ENCODE measurements around the gene MT1A.
A peak's percentile ranks its signal among the peaks of the same experiment; 100 is the strongest.

The MT1A gene

DNA sequence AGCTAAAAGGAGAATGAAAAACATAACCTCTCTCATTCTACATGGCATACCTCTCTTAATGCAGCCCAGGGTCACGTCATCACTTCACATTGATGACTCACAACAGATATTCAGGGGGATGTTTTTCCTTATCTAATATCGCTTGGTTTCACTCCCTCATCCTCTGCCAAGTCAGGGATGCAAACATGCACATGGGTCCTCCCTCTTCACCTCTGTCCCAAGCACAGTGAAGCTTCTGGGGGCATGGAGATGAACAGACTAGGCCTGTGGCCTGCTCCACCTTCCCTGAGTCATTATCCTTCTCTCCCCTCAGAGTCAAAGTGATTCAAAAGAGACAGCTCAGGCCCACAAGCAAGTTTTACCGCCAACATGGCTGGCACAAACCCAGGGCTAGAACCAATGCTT lies 32.4 kb upstream of the MT1A start:
- no peak overlapping the region for H3K4me3 Mint-ChIP-seq
- TF ChIP-seq, protein P1, sequence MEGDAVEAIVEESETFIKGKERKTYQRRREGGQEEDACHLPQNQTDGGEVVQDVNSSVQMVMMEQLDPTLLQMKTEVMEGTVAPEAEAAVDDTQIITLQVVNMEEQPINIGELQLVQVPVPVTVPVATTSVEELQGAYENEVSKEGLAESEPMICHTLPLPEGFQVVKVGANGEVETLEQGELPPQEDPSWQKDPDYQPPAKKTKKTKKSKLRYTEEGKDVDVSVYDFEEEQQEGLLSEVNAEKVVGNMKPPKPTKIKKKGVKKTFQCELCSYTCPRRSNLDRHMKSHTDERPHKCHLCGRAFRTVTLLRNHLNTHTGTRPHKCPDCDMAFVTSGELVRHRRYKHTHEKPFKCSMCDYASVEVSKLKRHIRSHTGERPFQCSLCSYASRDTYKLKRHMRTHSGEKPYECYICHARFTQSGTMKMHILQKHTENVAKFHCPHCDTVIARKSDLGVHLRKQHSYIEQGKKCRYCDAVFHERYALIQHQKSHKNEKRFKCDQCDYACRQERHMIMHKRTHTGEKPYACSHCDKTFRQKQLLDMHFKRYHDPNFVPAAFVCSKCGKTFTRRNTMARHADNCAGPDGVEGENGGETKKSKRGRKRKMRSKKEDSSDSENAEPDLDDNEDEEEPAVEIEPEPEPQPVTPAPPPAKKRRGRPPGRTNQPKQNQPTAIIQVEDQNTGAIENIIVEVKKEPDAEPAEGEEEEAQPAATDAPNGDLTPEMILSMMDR (IDR thresholded peaks at IDR 0.05) = no peak
- no peaks in the 10 kb centered on the region for H3K36me3 Mint-ChIP-seq (ENCODE audit: low read depth)
- peaks cover 63% of the 10 kb centered on the region for H3K27me3 Mint-ChIP-seq (ENCODE audit: low read depth, poor library complexity)
- peaks cover 57% of the 10 kb centered on the region for H3K4me1 Mint-ChIP-seq
- DNase-seq = no peak
- H3K27ac Mint-ChIP-seq = no peak overlapping the region
- H3K9me3 Mint-ChIP-seq = no peaks in the 10 kb centered on the region

DNA sequence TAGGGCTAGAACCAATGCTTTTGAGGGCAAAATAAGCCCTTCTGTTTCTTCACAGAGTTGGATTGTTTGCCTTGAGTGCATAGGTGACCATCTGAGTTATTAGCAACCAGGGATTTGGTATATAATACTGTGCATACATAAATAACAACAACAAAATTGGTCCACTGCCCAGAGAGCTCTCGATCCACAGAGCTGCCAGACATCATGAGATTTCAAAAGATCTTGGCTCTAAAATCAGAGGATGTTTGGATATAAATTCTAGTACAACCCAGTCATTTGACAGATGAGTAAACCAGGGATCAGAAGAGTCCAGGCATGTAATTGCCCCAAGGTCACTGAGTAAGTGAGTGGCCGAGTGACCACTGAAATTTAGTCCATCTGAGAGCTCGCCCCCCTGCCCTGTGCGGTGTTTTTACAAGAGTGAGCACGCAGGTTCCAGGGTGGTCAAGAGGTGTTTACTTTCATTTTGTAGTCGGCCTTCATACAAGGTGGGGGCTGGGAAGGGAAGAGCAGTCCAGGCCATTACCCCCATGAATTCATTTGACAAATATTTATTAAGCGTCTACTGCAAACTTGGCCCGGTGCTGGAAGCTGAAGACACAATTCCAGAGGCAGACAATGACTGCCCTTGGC lies 31.9 kb upstream of the MT1A start:
- no peaks in the 10 kb centered on the region for H3K9me3 Mint-ChIP-seq

DNA sequence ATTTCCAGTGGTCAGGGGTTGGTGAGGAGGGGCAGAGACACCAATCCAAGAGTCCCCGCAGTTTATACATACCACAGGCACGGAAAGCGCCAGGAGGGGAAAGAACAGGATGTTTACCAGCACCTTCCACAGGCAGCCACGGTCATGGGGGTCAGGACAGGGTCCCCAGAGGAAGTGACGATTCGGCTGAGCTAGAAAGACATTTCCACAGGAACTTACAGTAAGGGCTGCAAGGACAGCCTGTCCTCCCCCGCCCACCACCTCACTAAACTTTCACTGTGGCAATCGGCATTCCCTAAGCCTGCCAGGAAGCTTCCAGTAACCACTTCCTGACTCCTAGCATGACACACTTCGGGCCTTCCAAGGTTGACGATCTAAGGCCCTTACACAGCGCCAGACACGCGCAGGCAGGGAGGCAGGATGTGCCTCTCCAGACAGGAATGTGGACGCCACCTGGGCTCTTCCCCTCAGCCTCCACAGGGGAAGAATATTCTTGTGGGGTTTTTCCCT lies 31.3 kb upstream of the MT1A start:
- H3K27ac Mint-ChIP-seq = peak overlapping the region; percentile 81
- peaks cover 57% of the 10 kb centered on the region for H3K27me3 Mint-ChIP-seq (ENCODE audit: low read depth, poor library complexity)
- TF ChIP-seq, protein P1 (IDR thresholded peaks at IDR 0.05) = no peak
- H3K9me3 Mint-ChIP-seq = no peaks in the 10 kb centered on the region
- peaks cover 63% of the 10 kb centered on the region for H3K4me1 Mint-ChIP-seq
- peak overlapping the region; percentile 11 for H3K4me3 Mint-ChIP-seq
- no peak for DNase-seq
- no peaks in the 10 kb centered on the region for H3K36me3 Mint-ChIP-seq (ENCODE audit: low read depth)

More for the DNA sequence above, 31.9 kb upstream of the MT1A start:
- no peak for DNase-seq
- TF ChIP-seq, protein P1 (IDR thresholded peaks at IDR 0.05) = no peak
- no peaks in the 10 kb centered on the region for H3K36me3 Mint-ChIP-seq (ENCODE audit: low read depth)
- H3K4me1 Mint-ChIP-seq = peaks cover 62% of the 10 kb centered on the region
- peak overlapping the region; percentile 81 for H3K27ac Mint-ChIP-seq
- H3K4me3 Mint-ChIP-seq = peak overlapping the region; percentile 11
- peaks cover 61% of the 10 kb centered on the region for H3K27me3 Mint-ChIP-seq (ENCODE audit: low read depth, poor library complexity)

- peaks cover 63% of the 10 kb centered on the region for H3K4me1 Mint-ChIP-seq
- H3K27ac Mint-ChIP-seq = peak overlapping the region; percentile 84
- DNase-seq = no peak
- H3K27me3 Mint-ChIP-seq (ENCODE audit: low read depth, poor library complexity) = peaks cover 57% of the 10 kb centered on the region
- H3K9me3 Mint-ChIP-seq = no peaks in the 10 kb centered on the region
- H3K36me3 Mint-ChIP-seq (ENCODE audit: low read depth) = no peaks in the 10 kb centered on the region
- TF ChIP-seq, protein P1 (IDR thresholded peaks at IDR 0.05) = no peak
- H3K4me3 Mint-ChIP-seq = peak overlapping the region; percentile 59
These were observed 30.8 kb upstream of the MT1A start for GRCh38 chr16:56607675-56608042.

DNA sequence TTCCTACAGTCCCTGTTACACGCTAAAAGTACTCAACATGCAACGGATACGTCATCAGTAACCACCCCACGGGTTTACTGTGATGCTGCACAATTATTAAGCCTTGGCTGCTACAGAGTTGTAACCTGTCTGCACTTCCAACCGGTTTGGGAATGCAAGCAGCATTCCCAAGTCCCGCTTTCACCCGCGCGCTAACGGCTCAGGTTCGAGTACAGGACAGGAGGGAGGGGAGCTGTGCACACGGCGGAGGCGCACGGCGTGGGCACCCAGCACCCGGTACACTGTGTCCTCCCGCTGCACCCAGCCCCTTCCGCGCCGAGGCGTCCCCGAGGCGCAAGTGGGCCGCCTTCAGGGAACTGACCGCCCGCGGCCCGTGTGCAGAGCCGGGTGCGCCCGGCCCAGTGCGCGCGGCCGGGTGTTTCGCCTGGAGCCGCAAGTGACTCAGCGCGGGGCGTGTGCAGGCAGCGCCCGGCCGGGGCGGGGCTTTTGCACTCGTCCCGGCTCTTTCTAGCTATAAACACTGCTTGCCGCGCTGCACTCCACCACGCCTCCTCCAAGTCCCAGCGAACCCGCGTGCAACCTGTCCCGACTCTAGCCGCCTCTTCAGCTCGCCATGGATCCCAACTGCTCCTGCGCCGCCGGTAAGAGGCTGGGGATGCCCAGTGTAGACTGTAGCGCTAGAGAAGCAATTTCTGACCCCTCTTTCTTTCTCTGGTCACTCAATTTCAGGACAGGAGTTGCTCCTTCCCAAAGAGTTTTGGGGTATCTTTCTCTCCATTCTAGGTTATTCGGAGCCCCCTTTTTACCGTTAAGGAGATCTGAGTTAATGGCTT lies 30.2 kb upstream of the MT1A start, which contains the start of gene MT2A:
Gene MT2A (plus strand): TSS at position 542 of the 833 bp plus-strand sequence. CDS start 72 bp downstream, at position 614.
- Mint-ChIP-seq H3K36me3 (ENCODE audit: low read depth) (no peaks in the 10 kb centered on the region), H3K27ac (peak within 1 kb of the TSS; percentile 84), H3K9me3 (no peaks in the 10 kb centered on the region), H3K4me1 (peaks cover 63% of the 10 kb centered on the region), H3K4me3 (peak within 1 kb of the TSS; percentile 88), H3K27me3 (ENCODE audit: low read depth, poor library complexity) (peaks cover 58% of the 10 kb centered on the region)
- TF ChIP-seq, protein P1 (IDR thresholded peaks at IDR 0.05) = no peak
- peak; percentile 86 for DNase-seq

All from nephron progenitor cell (in vitro differentiated cells).